Breast epithelium (tissue), 4 donors: ENCODE data around the gene MAD1L1. TPM values are rescaled to one million over a fixed set of nuclear protein-coding genes. Genes with fewer than 3 reads are reported as not detected.

Experiments
- DNase-seq, 2 donors: peaks; one replicate each; pipeline ENCODE4 v3.0.0-alpha.2; 2019; ENCODE audit warnings: low spot score in 2 of 2
- H3K27ac ChIP-seq, 2 donors: fragments of 200-600 bp; sonication (generic) in 1 of 2; one replicate each; pipeline ENCODE4 v1.5.1; 2016 to 2019; ENCODE audit warnings: mild to moderate bottlenecking in 1 of 2
- H3K27me3 ChIP-seq, 2 donors: fragments of 200-600 bp; sonication (generic) in 1 of 2; one replicate each; pipeline versions ENCODE4 v1.5.1 to v1.6.0; 2017 to 2019; ENCODE audit warnings: control low read depth in 1 of 2, mild to moderate bottlenecking in 1 of 2
- H3K36me3 ChIP-seq: fragments of 200-600 bp; one replicate; pipeline ENCODE4 v1.5.1; 2019
- H3K4me1 ChIP-seq, 2 donors: fragments of 200-600 bp; sonication (generic); one replicate each; pipeline ENCODE4 v1.5.1; 2016 to 2019; ENCODE audit warnings: control low read depth in 1 of 2
- H3K4me3 ChIP-seq, 3 donors: fragments of 200-600 bp; sonication (generic); 1 replicate in 2 of 3; 2 replicates in 1 of 3; pipeline ENCODE4 v1.5.1; 2016 to 2019; ENCODE audit warnings: mild to moderate bottlenecking in 3 of 3, moderate library complexity in 2 of 3
- H3K9me3 ChIP-seq, 2 donors: fragments of 200-600 bp; sonication (generic) in 1 of 2; one replicate each; pipeline ENCODE4 v1.5.1; 2016 to 2019; ENCODE audit warnings: control low read depth in 1 of 2
- CTCF ChIP-seq, 3 donors: fragments of 450-650 bp; IDR thresholded peaks; one replicate each; pipeline ENCODE4 v1.5.1; 2016 to 2017; ENCODE audit warnings: antibody characterized with exemption in 3 of 3, mild to moderate bottlenecking in 3 of 3, moderate library complexity in 3 of 3
- POLR2A ChIP-seq: fragments of 450-650 bp; IDR thresholded peaks from one replicate; pipeline ENCODE4 v1.6.1; 2016; ENCODE audit warnings: antibody characterized with exemption, mild to moderate bottlenecking, moderate library complexity
- POLR2AphosphoS5 ChIP-seq, 3 donors: sonication (generic); formaldehyde crosslinking; IDR thresholded peaks; one replicate each; pipeline ENCODE4 v1.6.1; 2017; ENCODE audit warnings: antibody characterized with exemption in 3 of 3
- intact Hi-C: fragments of 100-400 bp; cut with DNase I; formaldehyde crosslinking; loops from one replicate; pipeline ENCODE4 v1.15.1; 2023; ENCODE audit warnings: low total_unique reads
- total RNA-seq, 3 donors: library from RNA; depleted of rRNA; stranded (reverse); fragments of >200 nt; gene quantifications; one replicate each; pipeline ENCODE4 v1.1.0, GENCODE V29; 2016

MAD1L1 gene
- total RNA-seq, 3 donors from 2014 or later: 27.7 to 33.9 (median 28.8) TPM

GRCh38 chr7:1939434-1940401, 293.0 kb downstream of the MAD1L1 start:
- Histone ChIP-seq H3K27ac (peak overlapping the region in 1 of 2 donors; percentile 57), H3K4me1 (no peaks in the 10 kb centered on the region), H3K9me3 (no peaks in the 10 kb centered on the region), H3K4me3 (peak overlapping the region; percentile 1 to 49 (median 30)), H3K36me3 (no peaks in the 10 kb centered on the region), H3K27me3 (no peaks in the 10 kb centered on the region)
- DNase-seq: no peak
- intact Hi-C loops: no loop called here
- TF ChIP-seq POLR2A (no peak), POLR2AphosphoS5 (IDR thresholded peaks at IDR 0.05) (no peak), CTCF (IDR thresholded peaks at IDR 0.05) (no peak)

- no peak for TF ChIP-seq POLR2A
- TF ChIP-seq CTCF (IDR thresholded peaks at IDR 0.05): no peak
- no peak for TF ChIP-seq POLR2AphosphoS5 (IDR thresholded peaks at IDR 0.05)
- H3K4me3 ChIP-seq: no peak overlapping the region
- no peaks in the 10 kb centered on the region for H3K4me1 ChIP-seq
- no peaks in the 10 kb centered on the region for H3K36me3 ChIP-seq
- H3K27me3 ChIP-seq: no peaks in the 10 kb centered on the region
- DNase-seq: no peak
- H3K27ac ChIP-seq: no peak overlapping the region
- no peaks in the 10 kb centered on the region for H3K9me3 ChIP-seq
- intact Hi-C loops: no loop called here
Measured at GRCh38 chr7:1938788-1939433, 293.8 kb downstream of the MAD1L1 start.

GRCh38 chr7:1937252-1937605, 295.5 kb downstream of the MAD1L1 start:
- no peaks in the 10 kb centered on the region for H3K9me3 ChIP-seq
- TF ChIP-seq POLR2A (no peak), CTCF (IDR thresholded peaks at IDR 0.05) (no peak), POLR2AphosphoS5 (IDR thresholded peaks at IDR 0.05) (no peak)
- no peaks in the 10 kb centered on the region for H3K4me1 ChIP-seq
- H3K36me3 ChIP-seq: no peaks in the 10 kb centered on the region
- intact Hi-C loops: no loop called here
- H3K27me3 ChIP-seq: no peaks in the 10 kb centered on the region
- no peak overlapping the region for H3K27ac ChIP-seq
- no peak for DNase-seq
- H3K4me3 ChIP-seq: no peak overlapping the region

- Histone ChIP-seq H3K4me3 (no peak overlapping the region), H3K36me3 (no peaks in the 10 kb centered on the region), H3K27me3 (no peaks in the 10 kb centered on the region), H3K9me3 (no peaks in the 10 kb centered on the region), H3K27ac (no peak overlapping the region), H3K4me1 (no peaks in the 10 kb centered on the region)
- intact Hi-C loops: no loop called here
- TF ChIP-seq POLR2A (no peak), CTCF (IDR thresholded peaks at IDR 0.05) (no peak), POLR2AphosphoS5 (IDR thresholded peaks at IDR 0.05) (no peak)
- DNase-seq: no peak
Measured at GRCh38 chr7:1936531-1937251, 296.1 kb downstream of the MAD1L1 start.

- intact Hi-C loops: no loop called here
- DNase-seq: no peak
Measured at GRCh38 chr7:1936006-1936310, 296.8 kb downstream of the MAD1L1 start.

More at GRCh38 chr7:1936006-1936310, 296.8 kb downstream of the MAD1L1 start:
- Histone ChIP-seq H3K27ac (no peak overlapping the region), H3K4me3 (no peak overlapping the region), H3K4me1 (no peaks in the 10 kb centered on the region), H3K36me3 (no peaks in the 10 kb centered on the region), H3K9me3 (no peaks in the 10 kb centered on the region), H3K27me3 (no peaks in the 10 kb centered on the region)
- TF ChIP-seq POLR2A (no peak), CTCF (IDR thresholded peaks at IDR 0.05) (no peak), POLR2AphosphoS5 (IDR thresholded peaks at IDR 0.05) (no peak)
